Measurements from ENCODE around the gene ZDHHC11B.
"Not testable (repeated sequence)": the region's sequence is repeated elsewhere in the genome, so short reads cannot be mapped to it uniquely, and the experiment has no call there.

ZDHHC11B gene

GRCh38 chr5:690293-690692 is 94.2 kb downstream of the ZDHHC11B start:
- H3K36me3 ChIP-seq (ENCODE audit: insufficient read depth, low read length); H3K9me3 ChIP-seq (ENCODE audit: insufficient read depth, low read depth, low read length); H4K20me1 ChIP-seq (ENCODE audit: insufficient read depth, low read length, poor library complexity, severe bottlenecking); H3K4me1 ChIP-seq (ENCODE audit: insufficient read depth, low read length, poor library complexity, severe bottlenecking); H3K79me2 ChIP-seq (ENCODE audit: insufficient read depth, low read length); H2AFZ ChIP-seq (ENCODE audit: low read length); H3F3A ChIP-seq (ENCODE audit: low read depth); H3K4me3 ChIP-seq (ENCODE audit: low read length, poor library complexity, severe bottlenecking); H3K27me3 ChIP-seq (ENCODE audit: insufficient read depth, low read length, poor library complexity, severe bottlenecking); H3K4me2 ChIP-seq (ENCODE audit: low read depth, low read length, poor library complexity, severe bottlenecking); H3K9me2 ChIP-seq (replicated peaks; ENCODE audit: low read depth, low read length); H3K9ac ChIP-seq (ENCODE audit: low read depth, low read length, poor library complexity, severe bottlenecking): not testable (repeated sequence)

GRCh38 chr5:688348-689010 is 96.0 kb downstream of the ZDHHC11B start:
- not testable (repeated sequence) for H3K9me2 ChIP-seq (replicated peaks; ENCODE audit: low read depth, low read length); H3K9ac ChIP-seq (ENCODE audit: low read depth, low read length, poor library complexity, severe bottlenecking); H3K79me2 ChIP-seq (ENCODE audit: insufficient read depth, low read length); H3K4me1 ChIP-seq (ENCODE audit: insufficient read depth, low read length, poor library complexity, severe bottlenecking); H3K36me3 ChIP-seq (ENCODE audit: insufficient read depth, low read length); H3K27me3 ChIP-seq (ENCODE audit: insufficient read depth, low read length, poor library complexity, severe bottlenecking); H3K9me3 ChIP-seq (ENCODE audit: insufficient read depth, low read depth, low read length); H3F3A ChIP-seq (ENCODE audit: low read depth); H2AFZ ChIP-seq (ENCODE audit: low read length); H3K4me3 ChIP-seq (ENCODE audit: low read length, poor library complexity, severe bottlenecking); H4K20me1 ChIP-seq (ENCODE audit: insufficient read depth, low read length, poor library complexity, severe bottlenecking); H3K4me2 ChIP-seq (ENCODE audit: low read depth, low read length, poor library complexity, severe bottlenecking)

GRCh38 chr5:686936-687335 is 97.6 kb downstream of the ZDHHC11B start:
- H2AFZ ChIP-seq (ENCODE audit: low read length); H3K4me3 ChIP-seq (ENCODE audit: low read length, poor library complexity, severe bottlenecking); H3K79me2 ChIP-seq (ENCODE audit: insufficient read depth, low read length); H3K4me1 ChIP-seq (ENCODE audit: insufficient read depth, low read length, poor library complexity, severe bottlenecking); H3K9ac ChIP-seq (ENCODE audit: low read depth, low read length, poor library complexity, severe bottlenecking); H3F3A ChIP-seq (ENCODE audit: low read depth); H4K20me1 ChIP-seq (ENCODE audit: insufficient read depth, low read length, poor library complexity, severe bottlenecking); H3K9me2 ChIP-seq (replicated peaks; ENCODE audit: low read depth, low read length); H3K4me2 ChIP-seq (ENCODE audit: low read depth, low read length, poor library complexity, severe bottlenecking); H3K9me3 ChIP-seq (ENCODE audit: insufficient read depth, low read depth, low read length); H3K36me3 ChIP-seq (ENCODE audit: insufficient read depth, low read length); H3K27me3 ChIP-seq (ENCODE audit: insufficient read depth, low read length, poor library complexity, severe bottlenecking): not testable (repeated sequence)

GRCh38 chr5:686172-686523 is 98.4 kb downstream of the ZDHHC11B start:
- H3K4me3 ChIP-seq (ENCODE audit: low read length, poor library complexity, severe bottlenecking); H3K79me2 ChIP-seq (ENCODE audit: insufficient read depth, low read length); H3K9me2 ChIP-seq (replicated peaks; ENCODE audit: low read depth, low read length); H3K27me3 ChIP-seq (ENCODE audit: insufficient read depth, low read length, poor library complexity, severe bottlenecking); H3K36me3 ChIP-seq (ENCODE audit: insufficient read depth, low read length); H2AFZ ChIP-seq (ENCODE audit: low read length); H4K20me1 ChIP-seq (ENCODE audit: insufficient read depth, low read length, poor library complexity, severe bottlenecking); H3F3A ChIP-seq (ENCODE audit: low read depth); H3K4me2 ChIP-seq (ENCODE audit: low read depth, low read length, poor library complexity, severe bottlenecking); H3K9me3 ChIP-seq (ENCODE audit: insufficient read depth, low read depth, low read length); H3K4me1 ChIP-seq (ENCODE audit: insufficient read depth, low read length, poor library complexity, severe bottlenecking); H3K9ac ChIP-seq (ENCODE audit: low read depth, low read length, poor library complexity, severe bottlenecking): not testable (repeated sequence)

GRCh38 chr5:685262-686171 is 99.0 kb downstream of the ZDHHC11B start:
- H3K36me3 ChIP-seq (ENCODE audit: insufficient read depth, low read length): no peaks in the 10 kb centered on the region
- H2AFZ ChIP-seq (ENCODE audit: low read length): no peak overlapping the region
- H3K9me3 ChIP-seq (ENCODE audit: insufficient read depth, low read depth, low read length): no peaks in the 10 kb centered on the region
- H3K79me2 ChIP-seq (ENCODE audit: insufficient read depth, low read length): no peaks in the 10 kb centered on the region
- no peaks in the 10 kb centered on the region for H3K4me1 ChIP-seq (ENCODE audit: insufficient read depth, low read length, poor library complexity, severe bottlenecking)
- H3F3A ChIP-seq (ENCODE audit: low read depth): no peaks in the 10 kb centered on the region
- no peak overlapping the region for H3K4me3 ChIP-seq (ENCODE audit: low read length, poor library complexity, severe bottlenecking)
- TF ChIP-seq EZH2phosphoT487 (IDR thresholded peaks at IDR 0.05; ENCODE audit: borderline replicate concordance): no peak
- no peak for TF ChIP-seq CTCF (conservative IDR thresholded peaks at IDR 0.05; ENCODE audit: low read length)
- no peaks in the 10 kb centered on the region for H4K20me1 ChIP-seq (ENCODE audit: insufficient read depth, low read length, poor library complexity, severe bottlenecking)
- H3K9ac ChIP-seq (ENCODE audit: low read depth, low read length, poor library complexity, severe bottlenecking): no peak overlapping the region
- H3K4me2 ChIP-seq (ENCODE audit: low read depth, low read length, poor library complexity, severe bottlenecking): no peak overlapping the region
- no peaks in the 10 kb centered on the region for H3K27me3 ChIP-seq (ENCODE audit: insufficient read depth, low read length, poor library complexity, severe bottlenecking)
- no peaks in the 10 kb centered on the region for H3K9me2 ChIP-seq (replicated peaks; ENCODE audit: low read depth, low read length)

Data from Loucy (cell line).